ENCODE measurements around the gene CDKAL1. TPM values are rescaled to one million over a fixed set of nuclear protein-coding genes. Genes with fewer than 3 reads are reported as not detected.

The CDKAL1 gene
- total and polyA plus RNA-seq, 4 donors = 2.0 to 12.9 (median 6.7) TPM

GRCh38 chr6:20574355-20574754 lies 40.1 kb downstream of the CDKAL1 start:
- no peak for TF ChIP-seq GABPA (IDR thresholded peaks at IDR 0.05 in 1 of 2, conservative IDR thresholded peaks at IDR 0.05 in 1 of 2)
- TF ChIP-seq EGR1 (IDR thresholded peaks at IDR 0.05; ENCODE audit: low read depth in 2 of 2) = no peak
- TF ChIP-seq CTCF (IDR thresholded peaks at IDR 0.05; ENCODE audit: low read depth, low read length, missing input control) = no peak
- no peak for TF ChIP-seq HNF4A (conservative IDR thresholded peaks at IDR 0.05)
- no peak for TF ChIP-seq RAD21 (IDR thresholded peaks at IDR 0.05)
- TF ChIP-seq FOXA2 (IDR thresholded peaks at IDR 0.05) = no peak
- TF ChIP-seq TAF1 (conservative IDR thresholded peaks at IDR 0.05) = no peak
- TF ChIP-seq FOXA1 (IDR thresholded peaks at IDR 0.05) = no peak
- TF ChIP-seq SP1 (IDR thresholded peaks at IDR 0.05) = no peak
- no peak for TF ChIP-seq ATF3 (IDR thresholded peaks at IDR 0.05)
- TF ChIP-seq ZBTB33 (IDR thresholded peaks at IDR 0.05) = no peak
- no peak for TF ChIP-seq YY1 (IDR thresholded peaks at IDR 0.05)
- no peak for TF ChIP-seq MAX (IDR thresholded peaks at IDR 0.05)
- no peak for TF ChIP-seq JUND (IDR thresholded peaks at IDR 0.05)
- no peak overlapping the region for H3K9ac ChIP-seq (ENCODE audit: low read depth in 1 of 2, low read length in 2 of 2)
- H3K36me3 ChIP-seq (ENCODE audit: control insufficient read depth in 4 of 4, insufficient read depth in 3 of 4, low read depth in 1 of 4, low read length in 3 of 4) = peaks cover 0 to 2% (median 1%) of the 10 kb centered on the region in 4 donors
- H3K27me3 ChIP-seq (ENCODE audit: control insufficient read depth in 4 of 4, insufficient read depth in 4 of 4, low read length in 3 of 4) = no peaks in the 10 kb centered on the region
- peaks cover 0 to 10% (median 1%) of the 10 kb centered on the region in 4 donors for H3K4me1 ChIP-seq (ENCODE audit: control insufficient read depth in 4 of 4, insufficient read depth in 4 of 4, low read length in 3 of 4)
- no peak for DNase-seq (ENCODE audit: low spot score)
- no peak overlapping the region for H3K27ac ChIP-seq (ENCODE audit: low read depth in 1 of 2, low read length in 2 of 2)
- H3K9me3 ChIP-seq (ENCODE audit: control insufficient read depth in 4 of 4, low read length in 3 of 4) = no peaks in the 10 kb centered on the region
- no peak overlapping the region for H3K4me3 ChIP-seq (ENCODE audit: low read depth in 1 of 3, low read length in 3 of 3)

GRCh38 chr6:20575125-20575524 lies 40.9 kb downstream of the CDKAL1 start:
- no peak for DNase-seq (ENCODE audit: low spot score)
- WGBS = 67% methylated on average over 1 of the region's 1 CpG
- no peak overlapping the region for H3K4me3 ChIP-seq (ENCODE audit: low read depth in 1 of 3, low read length in 3 of 3)

More at GRCh38 chr6:20575125-20575524, 40.9 kb downstream of the CDKAL1 start:
- TF ChIP-seq RAD21 (IDR thresholded peaks at IDR 0.05) (no peak), FOXA1 (IDR thresholded peaks at IDR 0.05) (no peak), MAX (IDR thresholded peaks at IDR 0.05) (no peak), SP1 (IDR thresholded peaks at IDR 0.05) (no peak), HNF4A (conservative IDR thresholded peaks at IDR 0.05) (no peak), HNF4G (IDR thresholded peaks at IDR 0.05) (no peak), NR2F2 (IDR thresholded peaks at IDR 0.05) (no peak), TAF1 (conservative IDR thresholded peaks at IDR 0.05) (no peak), JUND (IDR thresholded peaks at IDR 0.05) (no peak), ATF3 (IDR thresholded peaks at IDR 0.05) (no peak), GABPA (IDR thresholded peaks at IDR 0.05 in 1 of 2, conservative IDR thresholded peaks at IDR 0.05 in 1 of 2) (no peak), ZBTB33 (IDR thresholded peaks at IDR 0.05) (no peak), YY1 (IDR thresholded peaks at IDR 0.05) (no peak)
- Histone ChIP-seq H3K27ac (ENCODE audit: low read depth in 1 of 2, low read length in 2 of 2) (no peak overlapping the region), H3K9me3 (ENCODE audit: control insufficient read depth in 4 of 4, low read length in 3 of 4) (no peaks in the 10 kb centered on the region), H3K36me3 (ENCODE audit: control insufficient read depth in 4 of 4, insufficient read depth in 3 of 4, low read depth in 1 of 4, low read length in 3 of 4) (peaks cover 0 to 2% (median 1%) of the 10 kb centered on the region in 4 donors), H3K27me3 (ENCODE audit: control insufficient read depth in 4 of 4, insufficient read depth in 4 of 4, low read length in 3 of 4) (no peaks in the 10 kb centered on the region), H3K9ac (ENCODE audit: low read depth in 1 of 2, low read length in 2 of 2) (no peak overlapping the region), H3K4me1 (ENCODE audit: control insufficient read depth in 4 of 4, insufficient read depth in 4 of 4, low read length in 3 of 4) (peaks cover 0 to 10% (median 1%) of the 10 kb centered on the region in 4 donors)

Data from liver (tissue), 9 donors.